Stimulated activated CD8-positive, alpha-beta memory T cell treated with anti-CD3 and anti-CD28 coated beads, Interleukin-7, amount 100 ng/mL, for 48 hours (primary cell): ENCODE data around the gene SLC38A10.

Source experiments
- DNase-seq, 2 donors: peaks; one replicate each; pipeline ENCODE4 v3.0.0-alpha.2; 2020; ENCODE audit warnings: low read depth in 1 of 2; ENCODE audit errors: extremely low read depth in 1 of 2

The SLC38A10 gene

DNA sequence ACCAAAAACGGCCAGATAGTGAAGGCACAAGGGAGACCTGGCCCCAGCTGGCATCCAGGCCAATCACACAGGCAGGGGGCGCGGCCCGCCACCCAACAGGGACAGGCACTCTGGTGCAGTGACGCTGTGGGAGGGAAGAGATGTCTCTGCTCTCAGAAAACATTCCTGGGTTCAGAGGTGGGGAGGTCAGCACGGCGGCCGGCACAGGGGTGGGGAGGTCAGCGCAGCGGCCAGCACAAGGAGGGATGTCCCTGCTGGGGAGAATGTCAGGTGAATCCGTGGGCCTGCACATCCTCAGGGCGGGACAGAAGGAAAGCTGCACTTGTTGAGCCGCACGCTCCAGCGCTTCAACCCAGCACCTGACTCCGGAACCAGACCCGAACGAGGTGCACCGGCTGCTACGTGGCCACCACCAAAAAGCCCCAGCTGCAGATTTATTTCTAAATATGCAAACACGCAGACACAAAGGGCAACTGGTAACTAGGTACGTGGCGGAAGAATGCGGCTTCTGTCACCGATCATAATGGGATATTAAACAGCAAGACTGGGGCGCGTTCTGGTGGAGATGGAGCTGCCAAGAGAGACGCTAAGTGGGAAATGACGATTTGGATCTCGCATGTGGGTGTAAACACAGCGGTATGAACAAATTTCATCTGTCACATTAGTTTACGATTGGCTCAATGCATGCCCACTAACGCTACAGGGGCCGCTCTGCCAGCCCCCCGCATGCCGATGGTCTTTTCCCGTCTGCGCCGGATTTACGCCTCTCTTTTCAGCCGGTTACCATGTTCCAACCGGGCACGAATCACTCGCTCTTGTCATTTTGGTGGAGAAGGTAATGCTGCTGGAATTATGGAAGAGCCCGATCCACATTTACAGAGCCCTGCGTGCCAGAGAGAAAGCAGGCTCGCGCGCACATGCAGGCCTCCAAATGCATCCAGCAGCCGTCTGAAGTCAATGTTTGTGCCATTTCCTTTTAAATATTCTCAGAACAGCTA is 15.5 kb downstream of the SLC38A10 start:
- DNase-seq = no peak

DNA sequence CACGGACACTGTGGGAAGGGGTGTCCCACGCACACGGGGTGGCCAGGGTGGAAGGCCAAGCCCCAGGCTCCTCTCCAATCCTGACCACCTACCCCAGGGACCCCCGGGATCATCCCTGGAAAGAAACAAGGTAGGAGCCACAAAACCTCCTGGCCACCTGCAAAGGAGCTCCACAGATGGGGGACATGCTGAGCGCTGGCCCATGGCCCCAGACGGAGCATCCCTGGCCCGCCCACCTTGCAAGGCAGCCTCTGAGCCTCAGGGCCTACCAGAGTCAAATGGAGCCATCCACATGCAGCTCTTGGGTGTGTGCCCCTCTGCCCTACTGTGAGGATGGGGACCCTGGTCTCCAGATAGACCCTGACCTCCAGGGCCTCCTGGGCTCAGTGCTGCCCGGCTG is 16.3 kb downstream of the SLC38A10 start:
- no peak for DNase-seq

DNA sequence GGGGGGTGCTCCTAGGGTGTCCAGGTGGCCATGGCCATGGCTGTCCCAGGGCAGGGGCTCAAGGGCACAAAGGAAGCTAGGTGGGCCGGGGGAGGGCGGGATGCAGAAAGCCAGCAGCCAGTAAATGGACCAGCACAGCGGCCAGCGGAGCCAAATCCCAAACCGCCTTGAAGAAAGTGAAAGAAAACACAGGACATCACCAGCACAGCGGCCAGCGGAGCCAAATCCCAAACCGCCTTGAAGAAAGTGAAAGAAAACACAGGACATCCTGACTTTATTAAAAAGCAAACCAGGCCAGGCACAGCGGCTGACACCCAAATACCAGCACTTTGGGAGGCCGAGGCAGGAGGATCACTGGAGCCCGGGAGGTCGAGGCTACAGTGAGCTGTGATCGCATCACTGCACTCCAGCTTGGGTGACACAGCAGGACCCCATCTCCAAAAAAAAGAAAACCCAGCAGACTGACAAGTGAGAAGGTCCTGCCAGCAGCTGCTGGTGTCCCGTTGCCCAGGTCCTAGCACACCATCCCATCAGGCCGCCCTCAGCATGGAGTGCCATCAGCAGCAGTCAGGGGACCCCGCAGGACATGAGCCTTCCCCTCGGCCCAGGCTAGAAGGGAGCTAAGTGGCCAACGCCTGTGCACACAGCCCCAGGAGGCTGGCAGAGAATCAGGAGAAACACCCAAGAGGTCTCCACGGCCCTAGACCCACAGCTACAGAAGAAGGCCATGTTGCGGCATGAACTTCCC is 17.0 kb downstream of the SLC38A10 start:
- DNase-seq = no peak

DNA sequence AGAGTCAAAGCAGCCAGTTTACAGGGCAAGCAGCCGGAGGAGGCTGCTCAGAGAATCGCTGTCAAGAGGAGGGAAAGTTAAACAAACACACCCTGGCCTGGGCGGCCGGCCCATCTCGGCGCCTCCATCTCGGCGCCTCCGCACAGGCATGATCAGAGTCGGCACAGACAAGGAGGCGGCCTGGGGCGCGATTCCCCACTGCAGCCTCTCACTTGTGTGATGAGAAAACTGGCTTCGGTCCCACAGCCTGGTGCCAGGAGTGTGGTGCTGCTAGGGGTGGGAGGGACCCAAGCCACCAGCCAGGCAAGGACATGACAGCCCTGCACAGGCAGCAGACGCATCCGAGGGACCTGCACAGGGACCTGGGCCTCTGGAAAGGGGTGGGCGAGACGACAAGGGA is 17.7 kb downstream of the SLC38A10 start:
- no peak for DNase-seq

DNA sequence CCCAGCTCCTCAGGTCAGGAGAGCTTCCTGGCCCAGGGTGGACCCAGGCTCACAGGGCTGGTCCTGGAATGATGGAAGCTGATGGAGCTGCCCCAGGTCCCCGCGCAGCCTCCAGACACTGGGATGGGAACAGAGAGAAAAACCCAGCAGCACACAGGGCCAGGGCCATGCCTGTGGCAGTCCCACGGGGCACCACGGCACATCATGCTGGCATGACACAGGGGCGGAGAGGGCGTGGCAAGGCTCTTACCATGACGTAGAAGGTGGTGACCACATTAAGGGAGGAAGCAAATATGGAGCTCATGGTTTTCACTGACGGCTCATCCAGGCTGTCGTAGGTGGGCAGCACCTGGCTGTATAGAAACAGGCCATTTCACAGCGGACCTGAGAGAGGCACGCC is 18.3 kb downstream of the SLC38A10 start:
- no peak for DNase-seq

DNA sequence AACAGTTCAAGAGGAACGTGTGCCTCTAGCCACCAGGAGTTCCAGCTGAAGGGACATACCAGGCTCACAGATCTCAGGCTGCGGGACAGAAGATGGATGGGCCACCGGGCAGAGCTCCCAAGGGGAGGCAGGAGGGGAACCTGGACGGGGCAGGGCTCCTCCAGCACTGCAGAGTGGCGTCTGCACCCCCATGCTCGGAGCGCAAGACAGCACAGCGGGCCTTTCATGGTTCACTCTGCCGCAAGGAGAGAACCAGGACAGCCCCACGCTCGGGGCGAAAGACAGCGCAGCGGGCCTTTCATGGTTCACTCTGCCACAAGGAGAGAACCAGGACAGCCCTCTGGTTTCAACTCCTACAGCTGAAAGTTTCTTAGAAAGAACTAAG is 20.6 kb downstream of the SLC38A10 start:
- no peak for DNase-seq

DNA sequence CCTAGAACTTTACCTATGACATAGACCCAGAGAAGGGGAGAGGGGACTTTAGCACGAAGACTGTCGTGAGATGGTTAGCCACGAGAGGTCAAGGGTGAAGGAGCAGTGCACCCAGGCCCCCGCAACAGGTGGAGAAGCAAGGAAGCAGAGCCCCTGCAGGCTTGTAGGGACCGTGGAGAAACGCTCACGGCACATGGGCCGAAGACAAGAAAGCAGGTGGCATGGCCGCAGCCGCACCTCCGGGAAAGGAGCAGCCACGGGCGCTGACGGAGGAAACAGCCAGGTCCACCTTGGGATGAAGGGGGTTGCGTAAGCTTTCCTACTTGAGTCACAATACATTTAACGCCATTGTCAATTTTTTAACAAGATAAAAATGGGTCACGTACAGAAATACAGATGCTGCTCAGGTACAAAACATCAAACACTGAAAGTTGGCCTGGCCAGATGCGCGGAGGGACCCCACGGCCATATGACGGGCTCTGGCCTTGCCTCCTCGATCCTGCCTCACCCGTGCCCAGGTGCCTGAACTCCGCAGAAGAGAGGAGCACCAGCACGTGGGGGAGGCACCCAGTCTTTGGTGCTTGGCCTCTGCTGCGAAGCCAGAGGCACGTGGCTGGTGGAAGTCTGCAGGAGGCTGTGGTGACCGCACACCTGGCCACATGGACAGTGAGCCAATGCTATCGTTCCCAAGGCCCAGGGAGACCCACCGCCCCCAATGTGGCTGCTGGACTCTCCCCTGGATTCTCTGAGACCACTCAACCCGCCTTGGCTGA is 21.2 kb downstream of the SLC38A10 start:
- DNase-seq = no peak

DNA sequence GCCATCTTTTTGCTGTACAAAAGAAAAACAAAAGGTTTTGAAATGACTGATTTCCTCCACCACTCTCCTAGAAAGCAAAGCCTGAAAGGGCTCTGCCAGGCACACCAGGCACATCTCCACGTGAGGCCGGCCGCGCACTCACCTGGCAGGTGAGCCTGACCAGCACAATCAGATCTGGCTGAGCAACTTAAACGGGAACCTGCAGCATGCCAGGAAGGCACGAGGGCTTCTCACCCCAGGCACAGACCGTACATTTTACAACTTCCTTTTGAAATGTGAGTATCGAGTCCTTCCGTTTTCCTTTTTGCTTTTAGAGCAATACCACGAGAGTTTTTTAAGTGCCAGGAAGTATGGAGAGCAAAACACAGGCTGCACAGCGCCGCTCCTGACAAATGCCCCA is 22.5 kb downstream of the SLC38A10 start:
- no peak for DNase-seq

DNA sequence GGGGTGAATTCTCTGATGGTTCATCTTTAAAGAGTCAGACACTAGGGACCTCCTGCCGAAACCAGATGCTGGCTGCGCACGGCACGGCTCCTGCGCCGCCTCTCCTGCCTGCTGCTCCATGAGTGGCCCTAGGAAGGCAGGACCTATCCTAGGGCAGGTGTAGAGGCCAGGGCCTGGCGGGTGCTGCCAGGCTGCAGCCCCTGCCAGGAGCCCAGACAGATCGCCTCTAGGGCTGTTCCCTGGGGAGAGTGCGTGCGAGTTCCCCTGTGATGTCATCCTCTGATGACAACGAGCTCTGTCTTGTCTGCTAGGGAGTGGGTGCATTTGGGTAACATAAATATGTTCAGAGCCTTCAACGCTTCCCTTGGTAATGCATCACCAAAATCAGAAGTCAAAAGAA is 23.9 kb downstream of the SLC38A10 start:
- no peak for DNase-seq

DNA sequence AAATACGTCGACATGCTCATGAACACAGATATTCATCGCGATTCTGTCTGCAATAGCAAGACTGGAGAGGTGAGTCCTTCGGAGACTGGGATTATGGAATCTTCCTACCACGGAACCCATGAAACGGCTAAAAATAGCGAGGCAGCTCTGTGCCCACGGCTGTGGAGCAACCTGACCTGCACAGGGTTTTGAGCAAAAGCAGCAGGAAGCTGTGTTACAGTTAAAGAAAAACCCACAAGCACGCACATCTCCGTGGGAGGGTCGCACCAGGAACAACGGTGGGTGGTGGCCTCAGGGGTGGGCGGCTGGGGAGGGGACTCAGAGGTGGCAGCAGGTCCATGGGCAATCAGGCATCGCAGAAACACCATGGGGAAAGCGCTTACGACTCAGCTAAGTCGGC is 24.8 kb downstream of the SLC38A10 start:
- no peak for DNase-seq

DNA sequence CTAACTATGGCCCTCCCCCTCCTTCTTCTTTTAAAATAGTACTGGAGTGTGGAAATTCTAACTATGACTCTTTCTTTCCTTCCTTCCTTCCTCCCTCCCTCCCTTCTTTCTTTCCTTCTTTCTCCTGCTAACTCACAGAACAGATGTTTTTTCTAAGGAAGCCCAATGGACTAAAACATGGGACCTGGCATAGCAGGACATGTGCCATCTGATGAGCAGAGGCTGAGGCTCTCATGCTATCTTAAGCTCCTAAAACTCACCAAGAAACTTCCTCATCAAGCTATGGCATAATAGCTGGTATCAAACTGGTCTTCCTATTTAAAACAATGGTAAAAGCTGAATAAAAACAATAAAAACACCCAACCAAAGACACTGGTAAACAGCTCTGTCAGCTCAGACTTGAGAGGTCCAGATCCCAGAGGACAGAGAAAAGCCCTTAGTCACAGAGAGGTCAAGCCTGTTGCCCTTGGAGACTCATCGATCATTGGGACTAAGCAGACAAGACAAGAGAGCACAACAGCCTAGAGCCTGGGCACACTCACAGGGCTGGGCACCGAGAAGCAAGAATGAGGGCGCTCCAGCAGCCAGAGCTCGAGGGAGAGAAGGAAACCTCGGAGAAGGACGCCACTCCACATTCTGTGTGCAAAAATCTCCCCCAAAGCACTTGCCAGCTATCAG is 27.6 kb downstream of the SLC38A10 start:
- no peak for DNase-seq

DNA sequence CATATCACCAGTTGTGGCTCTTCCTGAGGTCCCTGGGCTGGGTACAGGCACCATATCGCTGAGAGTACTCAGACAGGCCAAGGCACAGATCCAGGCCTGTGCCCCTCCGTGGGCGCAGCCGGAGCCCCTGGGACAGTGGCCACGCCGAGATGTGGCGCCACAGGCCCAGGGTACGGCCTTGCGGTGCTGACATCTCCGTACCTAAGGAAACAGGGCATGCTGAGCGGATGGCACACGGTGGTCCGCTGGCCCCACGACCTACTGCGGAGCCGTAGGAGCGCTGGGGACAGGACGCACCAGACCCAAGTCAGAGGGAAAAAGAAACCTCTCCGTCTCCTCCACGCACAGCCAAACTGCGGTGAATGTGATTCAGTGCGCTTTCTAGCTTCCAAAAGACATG is 29.5 kb downstream of the SLC38A10 start:
- DNase-seq = no peak

DNA sequence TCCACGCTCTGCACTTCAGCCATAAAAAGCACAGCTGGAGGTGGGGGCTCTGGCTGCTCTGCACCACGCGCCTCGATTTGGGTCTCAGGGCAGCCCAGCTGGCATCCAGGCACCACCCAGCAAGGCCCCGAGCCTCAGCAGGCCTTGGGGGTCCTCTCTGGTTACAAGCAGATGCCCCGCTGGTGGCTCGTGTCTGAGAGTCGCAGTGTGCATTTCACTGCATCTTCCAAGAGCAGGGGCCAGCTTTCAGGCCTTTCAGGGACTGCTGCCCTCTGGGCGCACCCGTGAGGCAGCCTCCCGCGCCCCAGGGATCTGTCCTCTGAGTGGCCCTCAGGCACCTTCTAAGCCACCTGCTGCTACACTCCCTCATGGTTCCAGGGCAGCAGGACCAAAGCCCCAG is 30.5 kb downstream of the SLC38A10 start:
- DNase-seq = no peak

DNA sequence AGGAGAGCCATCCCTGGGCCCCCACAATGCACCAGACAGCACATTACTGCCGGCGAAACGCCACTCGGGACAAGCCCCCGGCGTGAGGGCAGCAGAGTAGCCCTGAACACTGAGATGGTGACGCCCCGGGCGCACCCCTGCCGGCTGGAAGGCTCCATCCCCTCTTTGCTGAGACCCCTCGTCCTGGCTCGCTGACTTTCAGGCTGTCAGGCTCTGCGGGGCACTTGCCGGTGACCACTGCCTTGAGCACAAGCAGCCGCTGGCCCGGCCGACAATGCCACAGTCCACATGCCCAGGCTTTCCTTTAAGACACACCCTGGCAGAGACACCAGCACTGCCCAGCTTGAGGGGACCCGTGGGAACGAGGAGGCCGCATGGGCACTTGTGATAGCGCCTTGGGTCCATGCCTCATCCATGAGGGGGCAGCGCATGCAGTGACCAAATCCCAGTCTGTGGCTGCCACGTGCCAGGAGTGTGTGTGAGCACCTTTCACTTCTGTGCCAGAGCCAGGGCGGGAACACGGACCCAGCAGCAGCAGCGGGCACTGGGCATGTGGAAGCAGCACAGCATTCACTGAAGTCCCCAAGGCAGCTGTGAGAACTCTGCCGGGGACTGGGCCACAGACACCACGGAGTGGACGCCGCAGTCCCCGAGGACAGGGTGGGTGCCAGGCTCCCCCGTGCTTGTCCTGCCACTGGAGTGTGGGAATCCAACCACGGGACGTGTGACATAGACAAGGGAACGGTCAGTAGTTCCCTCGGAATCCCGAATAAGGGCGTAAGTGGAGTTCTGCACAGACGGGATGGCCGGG is 31.5 kb downstream of the SLC38A10 start:
- DNase-seq = no peak

DNA sequence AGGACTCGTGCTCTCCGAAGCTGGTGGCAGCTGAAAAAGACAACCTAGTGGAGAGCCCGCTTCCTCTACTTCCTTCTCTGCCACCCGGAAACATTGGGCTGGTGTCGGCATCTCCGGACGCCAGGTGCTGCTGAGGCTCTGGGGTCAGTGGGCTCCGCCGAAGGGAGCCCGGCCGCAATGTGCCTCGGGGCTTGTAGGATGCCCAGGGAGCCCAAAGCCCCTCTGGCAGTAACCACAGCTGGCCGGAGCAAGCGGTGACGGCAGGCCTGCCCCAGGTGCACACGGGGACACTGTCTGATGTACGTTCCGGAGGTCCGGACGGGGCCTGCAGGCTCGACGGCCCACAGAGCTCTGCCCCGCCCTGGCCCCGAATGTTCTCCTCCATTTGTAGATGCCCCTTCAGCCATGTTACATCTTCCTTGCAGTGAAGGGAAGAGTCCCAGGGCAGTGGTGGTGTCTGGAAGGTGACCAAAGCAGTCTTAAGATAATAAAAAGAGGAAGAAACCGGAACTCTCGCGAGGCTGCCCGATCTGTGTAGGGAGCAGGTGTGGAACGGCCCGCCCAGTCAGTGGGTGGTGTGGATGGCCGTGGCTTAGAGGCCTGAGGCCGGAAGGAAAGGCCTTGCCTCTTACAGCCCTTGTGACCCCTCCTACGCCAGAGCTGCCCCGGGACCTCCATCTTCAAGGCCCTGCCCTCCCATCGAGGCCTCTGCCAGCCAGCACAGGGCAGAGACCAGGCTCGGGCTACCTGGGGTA is 33.3 kb downstream of the SLC38A10 start:
- DNase-seq = no peak

DNA sequence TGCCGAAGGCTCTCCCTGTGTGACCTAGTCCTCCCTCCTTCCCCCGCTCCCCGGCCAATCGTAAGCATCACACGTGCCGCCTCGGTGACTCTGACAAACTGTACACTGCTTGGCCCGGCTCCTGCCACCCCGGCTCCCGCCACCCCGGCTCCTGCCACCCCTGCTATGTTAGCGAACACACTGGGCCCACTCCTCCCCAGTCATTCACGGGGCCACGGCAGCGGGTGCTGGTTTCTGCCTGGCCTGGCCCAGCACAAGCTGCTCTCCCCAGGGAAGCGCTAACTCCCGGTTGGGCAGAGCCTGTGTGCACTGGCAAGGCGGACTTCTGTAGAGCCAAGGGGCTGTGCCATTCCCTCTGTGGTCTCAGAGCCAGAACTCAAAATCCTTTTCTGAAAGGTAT is 34.0 kb downstream of the SLC38A10 start:
- DNase-seq = no peak

DNA sequence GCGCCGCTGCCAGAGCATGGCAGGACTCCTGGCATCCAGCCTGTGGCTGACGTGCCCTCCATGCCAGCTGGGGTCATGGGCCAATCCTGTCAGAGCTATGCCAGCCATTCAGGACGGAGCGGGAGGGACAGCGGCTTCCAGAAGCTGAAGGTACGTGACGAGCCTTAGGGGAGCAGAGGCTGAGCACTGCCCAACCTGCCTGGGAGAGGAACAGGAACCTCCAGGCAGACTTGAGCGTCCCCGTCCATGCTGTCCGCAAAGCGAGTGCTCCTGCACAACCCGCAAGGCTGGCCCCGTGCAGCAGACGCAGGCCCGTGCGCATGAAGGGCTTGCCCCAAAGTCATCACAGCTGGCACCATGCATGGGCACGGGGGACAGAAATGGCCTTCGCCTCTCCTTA is 34.5 kb downstream of the SLC38A10 start:
- no peak for DNase-seq

DNA sequence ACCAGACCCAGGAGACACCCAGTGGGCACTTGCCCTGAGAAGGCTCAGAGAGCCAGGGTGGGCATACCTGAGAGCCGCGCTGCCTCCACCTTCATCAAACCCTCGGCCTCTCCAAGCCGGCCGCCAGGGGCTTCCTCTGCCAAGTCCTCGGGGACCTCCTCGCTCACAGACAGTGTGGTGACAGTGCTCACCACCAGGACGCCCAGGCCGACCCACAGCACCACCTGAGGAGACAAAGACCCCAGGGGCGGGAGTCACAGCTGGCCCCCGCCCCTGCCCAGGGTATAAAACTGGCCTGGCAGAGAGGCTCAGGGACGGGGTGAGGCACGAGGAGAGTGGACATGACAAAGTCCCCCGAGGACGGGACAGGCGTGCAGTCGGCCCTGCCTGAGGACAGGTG is 34.9 kb downstream of the SLC38A10 start:
- no peak for DNase-seq

DNA sequence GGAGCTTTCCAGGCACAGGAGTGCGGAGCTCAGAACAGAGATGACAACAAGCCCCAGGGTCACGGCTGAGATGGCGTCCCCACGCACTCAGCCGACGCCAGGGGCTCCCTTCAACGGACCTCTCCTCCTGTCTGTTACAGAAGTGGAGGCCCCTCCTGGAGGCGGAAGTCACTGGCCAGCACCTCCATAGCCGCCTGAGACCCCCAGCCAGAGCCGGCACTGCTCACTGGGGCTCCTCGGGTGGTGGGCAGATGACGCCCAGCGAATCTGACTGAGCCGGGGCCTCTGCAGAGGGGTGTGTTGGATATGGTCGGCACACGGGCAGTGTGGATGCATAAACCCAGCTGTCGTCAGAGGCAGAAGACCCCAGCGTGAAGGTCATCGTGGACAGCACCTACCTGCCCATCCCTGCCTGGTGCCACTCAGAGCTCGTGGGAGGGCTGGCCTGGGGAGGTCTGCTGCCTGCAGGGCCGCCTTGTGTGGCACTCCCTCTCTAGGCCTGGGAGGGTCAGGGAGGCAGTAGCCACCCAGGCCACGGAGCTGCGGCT is 36.0 kb downstream of the SLC38A10 start:
- no peak for DNase-seq
